ENCODE data around the gene ADAMTSL4. TPM values are rescaled to one million over a fixed set of nuclear protein-coding genes. Genes with fewer than 3 reads are reported as not detected.

Gene ADAMTSL4
- polyA plus RNA-seq, 1 of the 3 experiments (the other 2 are of a cell fraction): 3.4 TPM

GRCh38 chr1:150511551-150511950, 37.7 kb upstream of the ADAMTSL4 start:
- WGBS (ENCODE audit: low lambda C conversion rate): 84% methylated on average over 12 of the region's 12 CpGs
- no peak overlapping the region for H3K9ac ChIP-seq
- no peak overlapping the region for H3K4me3 ChIP-seq (ENCODE audit: low read depth in 2 of 2, low read length in 1 of 2)
- peaks cover 7% of the 10 kb centered on the region for H3F3A ChIP-seq (replicated peaks; ENCODE audit: insufficient read depth)
- POLR2A ChIA-PET: no interaction called here
- no peak for TF ChIP-seq ELF1 (IDR thresholded peaks at IDR 0.05)
- no peak for TF ChIP-seq FOXJ3 (CRISPR knock-in tag; IDR thresholded peaks at IDR 0.05)
- no peak for TF ChIP-seq CHD2 (IDR thresholded peaks at IDR 0.05; ENCODE audit: low read length, partially characterized antibody)
- no peak for TF ChIP-seq YY1 (IDR thresholded peaks at IDR 0.05; ENCODE audit: low read depth)
- no peak for TF ChIP-seq JUND (IDR thresholded peaks at IDR 0.05)
- TF ChIP-seq TEAD4 (IDR thresholded peaks at IDR 0.05; ENCODE audit: borderline replicate concordance, insufficient read depth): no peak
- no peaks in the 10 kb centered on the region for H3K9me2 ChIP-seq
- H3K79me2 ChIP-seq (ENCODE audit: insufficient read depth): peaks cover 13% of the 10 kb centered on the region
- H3K27ac ChIP-seq (ENCODE audit: low read depth in 2 of 2, low read length in 1 of 2): no peak overlapping the region
- DNase-seq: no peak
- no peak overlapping the region for H3K4me2 ChIP-seq
- H3K9me3 ChIP-seq: no peaks in the 10 kb centered on the region
- H2AFZ ChIP-seq (ENCODE audit: low read depth): no peak overlapping the region
- peaks cover 0 to 3% of the 10 kb centered on the region in 2 experiments for H3K36me3 ChIP-seq (replicated peaks in 1 of 2; ENCODE audit: control insufficient read depth in 1 of 2, insufficient read depth in 2 of 2, low read length in 1 of 2)
- no peaks in the 10 kb centered on the region for H3K27me3 ChIP-seq (ENCODE audit: insufficient read depth)
- H3K4me1 ChIP-seq (ENCODE audit: control insufficient read depth in 1 of 2, insufficient read depth in 2 of 2, low read depth in 1 of 2, low read length in 1 of 2): peaks cover 8 to 17% of the 10 kb centered on the region in 2 experiments; a peak in 2 of 4 replicates
- CTCF ChIA-PET: interaction anchor here (6.0 kb wide), 1 partner anchor 21 kb away, joined by 29 read pairs; no protein-coding TSS in a partner anchor
- no peaks in the 10 kb centered on the region for H4K20me1 ChIP-seq (ENCODE audit: insufficient read depth)

- CTCF ChIA-PET: interaction anchor here (6.0 kb wide), 1 partner anchor 20 kb away, joined by 29 read pairs; no protein-coding TSS in a partner anchor
- H2AFZ ChIP-seq (ENCODE audit: low read depth): no peak overlapping the region
- no peaks in the 10 kb centered on the region for H3K27me3 ChIP-seq (ENCODE audit: insufficient read depth)
- POLR2A ChIA-PET: no interaction called here
- no peak for DNase-seq
- peaks cover 8 to 17% of the 10 kb centered on the region in 2 experiments; a peak in 2 of 4 replicates for H3K4me1 ChIP-seq (ENCODE audit: control insufficient read depth in 1 of 2, insufficient read depth in 2 of 2, low read depth in 1 of 2, low read length in 1 of 2)
- 82% methylated on average over 14 of the region's 17 CpGs for WGBS (ENCODE audit: low lambda C conversion rate)
- no peak overlapping the region for H3K4me2 ChIP-seq
- peaks cover 13% of the 10 kb centered on the region for H3K79me2 ChIP-seq (ENCODE audit: insufficient read depth)
- H4K20me1 ChIP-seq (ENCODE audit: insufficient read depth): no peaks in the 10 kb centered on the region
- H3F3A ChIP-seq (replicated peaks; ENCODE audit: insufficient read depth): peaks cover 3% of the 10 kb centered on the region
- H3K9ac ChIP-seq: no peak overlapping the region
- H3K9me3 ChIP-seq: no peaks in the 10 kb centered on the region
- H3K4me3 ChIP-seq (ENCODE audit: low read depth in 2 of 2, low read length in 1 of 2): no peak overlapping the region
- no peaks in the 10 kb centered on the region for H3K36me3 ChIP-seq (replicated peaks in 1 of 2; ENCODE audit: control insufficient read depth in 1 of 2, insufficient read depth in 2 of 2, low read length in 1 of 2)
- H3K9me2 ChIP-seq: no peaks in the 10 kb centered on the region
- no peak overlapping the region for H3K27ac ChIP-seq (ENCODE audit: low read depth in 2 of 2, low read length in 1 of 2)
- TF ChIP-seq CTCF (IDR thresholded peaks at IDR 0.05): no peak
- no peak for TF ChIP-seq MXI1 (IDR thresholded peaks at IDR 0.05; ENCODE audit: low read depth, low read length)
These were observed 37.1 kb upstream of the ADAMTSL4 start for GRCh38 chr1:150511985-150512660.

GRCh38 chr1:150512846-150513245, 36.4 kb upstream of the ADAMTSL4 start:
- no peak for DNase-seq
- H3K4me3 ChIP-seq (ENCODE audit: low read depth in 2 of 2, low read length in 1 of 2): no peak overlapping the region
- TF ChIP-seq SMC3 (IDR thresholded peaks at IDR 0.05; ENCODE audit: low read depth, low read length): no peak
- no peak for TF ChIP-seq MAX (IDR thresholded peaks at IDR 0.05; ENCODE audit: low read depth)
- no peak for TF ChIP-seq TCF12 (IDR thresholded peaks at IDR 0.05)
- TF ChIP-seq TAF1 (IDR thresholded peaks at IDR 0.05; ENCODE audit: borderline replicate concordance, low read depth, low read length): no peak
- no peak for TF ChIP-seq MXI1 (IDR thresholded peaks at IDR 0.05; ENCODE audit: low read depth, low read length)
- no peak for TF ChIP-seq NRF1 (IDR thresholded peaks at IDR 0.05; ENCODE audit: low read depth, low read length)
- no peak for TF ChIP-seq MEF2A (IDR thresholded peaks at IDR 0.05; ENCODE audit: borderline replicate concordance, low read depth)
- no peak for TF ChIP-seq USF2 (IDR thresholded peaks at IDR 0.05; ENCODE audit: borderline replicate concordance, low read depth, low read length)
- no peak for TF ChIP-seq FOXJ3 (CRISPR knock-in tag; IDR thresholded peaks at IDR 0.05)
- TF ChIP-seq ELF1 (IDR thresholded peaks at IDR 0.05): no peak
- TF ChIP-seq CTCF (IDR thresholded peaks at IDR 0.05): no peak
- no peaks in the 10 kb centered on the region for H3K9me3 ChIP-seq
- peaks cover 8 to 13% of the 10 kb centered on the region in 2 experiments; a peak in 2 of 4 replicates for H3K4me1 ChIP-seq (ENCODE audit: control insufficient read depth in 1 of 2, insufficient read depth in 2 of 2, low read depth in 1 of 2, low read length in 1 of 2)
- no peaks in the 10 kb centered on the region for H3K9me2 ChIP-seq
- no peaks in the 10 kb centered on the region for H4K20me1 ChIP-seq (ENCODE audit: insufficient read depth)
- H2AFZ ChIP-seq (ENCODE audit: low read depth): no peak overlapping the region
- WGBS (ENCODE audit: low lambda C conversion rate): 80% methylated on average over 2 of the region's 2 CpGs
- H3K79me2 ChIP-seq (ENCODE audit: insufficient read depth): peaks cover 13% of the 10 kb centered on the region
- no peak overlapping the region for H3K9ac ChIP-seq
- H3F3A ChIP-seq (replicated peaks; ENCODE audit: insufficient read depth): peaks cover 3% of the 10 kb centered on the region
- H3K27ac ChIP-seq (ENCODE audit: low read depth in 2 of 2, low read length in 1 of 2): no peak overlapping the region
- no peaks in the 10 kb centered on the region for H3K36me3 ChIP-seq (replicated peaks in 1 of 2; ENCODE audit: control insufficient read depth in 1 of 2, insufficient read depth in 2 of 2, low read length in 1 of 2)
- no peak overlapping the region for H3K4me2 ChIP-seq
- CTCF ChIA-PET: interaction anchor here (1.5 kb wide), 1 partner anchor 47 kb away, joined by 5 read pairs; no protein-coding TSS in a partner anchor
- POLR2A ChIA-PET: no interaction called here
- H3K27me3 ChIP-seq (ENCODE audit: insufficient read depth): no peaks in the 10 kb centered on the region

Measured in SK-N-SH (cell line).